IPS DF 4.7 (cell line): ENCODE results near the gene TADA2B.

Experiments
- DNase-seq: peaks from one replicate; pipeline ENCODE4 v3.0.0-alpha.2; 2013; ENCODE audit warnings: low spot score; ENCODE audit errors: extremely low read depth

TADA2B gene, protein sequence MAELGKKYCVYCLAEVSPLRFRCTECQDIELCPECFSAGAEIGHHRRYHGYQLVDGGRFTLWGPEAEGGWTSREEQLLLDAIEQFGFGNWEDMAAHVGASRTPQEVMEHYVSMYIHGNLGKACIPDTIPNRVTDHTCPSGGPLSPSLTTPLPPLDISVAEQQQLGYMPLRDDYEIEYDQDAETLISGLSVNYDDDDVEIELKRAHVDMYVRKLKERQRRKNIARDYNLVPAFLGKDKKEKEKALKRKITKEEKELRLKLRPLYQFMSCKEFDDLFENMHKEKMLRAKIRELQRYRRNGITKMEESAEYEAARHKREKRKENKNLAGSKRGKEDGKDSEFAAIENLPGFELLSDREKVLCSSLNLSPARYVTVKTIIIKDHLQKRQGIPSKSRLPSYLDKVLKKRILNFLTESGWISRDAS

DNA sequence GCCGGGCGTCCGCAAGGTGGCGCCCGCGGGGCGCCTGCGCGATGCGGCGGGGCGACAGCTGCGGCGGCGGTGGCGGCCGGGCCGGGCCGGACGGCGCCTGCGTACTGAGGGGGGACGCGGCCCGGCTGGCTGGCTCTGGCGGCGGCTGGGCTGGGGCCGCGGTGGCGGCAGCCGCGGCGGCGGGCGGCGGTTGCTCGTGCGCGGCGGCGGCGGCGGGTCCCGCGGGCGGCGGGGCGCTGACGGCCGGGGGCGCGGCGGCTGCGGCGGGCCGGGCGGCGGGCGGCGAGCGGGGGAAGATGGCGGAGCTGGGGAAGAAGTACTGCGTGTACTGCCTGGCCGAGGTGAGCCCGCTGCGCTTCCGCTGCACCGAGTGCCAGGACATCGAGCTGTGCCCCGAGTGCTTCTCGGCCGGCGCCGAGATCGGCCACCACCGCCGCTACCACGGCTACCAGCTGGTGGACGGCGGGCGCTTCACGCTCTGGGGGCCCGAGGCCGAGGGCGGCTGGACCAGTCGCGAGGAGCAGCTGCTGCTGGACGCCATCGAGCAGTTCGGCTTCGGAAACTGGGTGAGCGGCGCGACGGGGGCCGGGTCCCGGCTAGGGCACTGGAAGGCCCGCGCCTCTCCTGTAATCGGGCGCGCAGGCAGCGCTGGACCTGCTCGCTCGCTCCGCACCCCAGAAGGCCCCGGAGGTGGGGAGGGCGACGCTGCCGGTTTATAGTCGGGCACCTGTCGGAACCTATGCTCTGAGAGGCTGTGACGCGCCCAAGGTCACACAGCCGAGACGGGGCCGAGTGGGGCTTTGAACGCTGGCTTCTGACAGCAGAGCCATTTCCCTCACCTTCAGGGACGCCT is at the start of gene TADA2B:
Gene TADA2B (plus strand): TSS at position 89 of the 853 bp plus-strand sequence. CDS start 208 bp downstream, at position 297.
- DNase-seq = no peak

DNA sequence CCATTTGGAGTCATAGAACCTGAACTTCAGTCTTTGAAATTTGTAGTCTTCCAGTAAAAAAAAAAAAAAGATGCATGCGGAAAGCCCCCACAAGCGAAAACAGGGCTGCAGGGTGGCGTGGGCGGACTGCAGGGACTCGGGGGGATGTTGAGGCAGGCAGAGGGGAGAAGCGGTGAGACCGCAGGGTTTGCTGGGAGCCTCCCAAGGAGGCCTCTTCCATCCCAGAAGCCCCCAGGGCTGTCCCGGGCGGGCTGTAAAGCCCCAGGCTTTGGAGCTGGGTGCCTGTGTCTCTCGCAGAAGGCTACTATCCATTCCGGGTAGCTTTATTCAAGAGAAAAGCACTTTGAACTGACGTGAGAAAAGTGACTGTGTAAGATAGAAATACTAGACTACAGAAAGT is 46.7 kb upstream of the TADA2B start:
- no peak for DNase-seq

DNA sequence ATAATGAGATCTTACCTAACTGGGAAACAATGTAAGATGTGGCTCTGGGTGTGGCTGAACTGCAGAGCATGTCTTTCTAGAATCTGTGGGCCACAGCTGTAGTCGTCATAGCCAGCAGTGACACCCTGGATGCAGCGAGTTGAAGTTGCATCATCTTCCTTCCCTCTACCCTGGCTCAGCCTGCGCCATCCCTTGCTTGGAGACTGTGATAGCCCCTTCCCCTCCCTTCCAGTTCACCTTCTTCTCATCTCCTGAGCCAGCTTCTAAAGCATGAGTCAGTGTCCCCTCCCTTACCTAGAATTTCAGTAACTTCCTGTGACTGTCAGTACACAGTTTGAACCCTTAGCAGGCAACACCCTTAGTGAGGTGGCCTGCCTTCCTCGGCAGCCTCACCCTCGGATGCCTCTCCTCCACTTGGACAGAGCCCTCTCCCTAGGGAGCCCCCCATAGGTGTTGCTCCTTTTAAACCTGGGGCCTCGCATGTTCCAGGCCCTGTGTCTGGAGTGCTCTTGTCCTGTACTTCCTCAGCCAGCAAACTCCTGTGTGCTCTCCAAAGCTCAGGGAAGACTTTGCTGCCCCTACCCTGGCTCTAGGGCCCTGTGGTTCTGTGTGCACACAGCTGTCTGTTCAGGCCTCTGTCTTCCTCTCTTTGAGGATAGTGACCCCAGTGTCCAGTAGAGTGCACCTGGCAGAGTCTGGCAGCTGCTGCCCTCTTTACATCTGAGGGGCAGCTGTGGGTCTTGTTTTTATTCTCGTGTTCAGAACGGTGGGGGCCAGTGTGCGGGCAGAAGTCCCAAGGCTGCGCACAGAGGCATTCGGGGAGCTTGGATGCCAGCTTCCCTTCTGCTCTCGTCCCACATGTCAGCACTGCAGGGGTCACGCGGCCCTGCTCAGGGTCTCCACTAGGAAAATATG is 43.7 kb upstream of the TADA2B start:
- DNase-seq = no peak

DNA sequence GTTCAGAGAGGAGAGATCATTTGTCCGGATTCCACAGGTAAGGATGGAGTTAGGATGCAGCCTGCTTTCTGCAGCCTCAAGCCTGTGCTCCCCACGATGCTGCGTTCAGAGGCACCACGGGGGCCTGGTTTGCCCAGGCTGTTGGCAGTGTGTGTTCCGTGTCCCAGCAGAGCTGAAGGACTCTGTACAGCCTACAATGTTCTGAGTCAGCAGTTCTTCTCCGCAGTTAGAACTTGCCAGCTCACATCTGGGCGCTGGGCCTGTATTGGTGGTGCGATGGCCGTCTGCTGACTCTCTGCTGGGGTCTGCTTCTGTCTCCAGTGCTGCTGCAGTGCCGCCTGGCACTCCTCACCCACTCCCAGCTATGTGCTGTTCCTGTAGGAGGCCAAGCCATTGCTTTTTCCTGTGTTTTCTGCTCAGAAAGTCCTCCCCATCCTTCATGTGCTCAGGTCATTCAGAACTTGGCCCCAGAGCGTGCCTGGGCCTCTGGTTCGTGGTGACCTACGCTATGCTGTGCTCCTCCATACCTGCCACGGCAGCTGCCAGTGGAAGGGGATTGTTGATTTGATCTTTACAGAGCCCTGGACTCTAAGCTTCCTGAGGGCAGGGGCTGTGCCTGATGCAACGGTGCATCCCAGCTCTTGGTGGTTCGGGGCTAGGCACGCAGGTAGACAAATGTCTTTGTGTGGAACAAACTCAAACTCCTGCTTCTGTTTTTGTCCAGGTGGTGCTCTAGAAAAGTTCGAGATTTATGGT is 42.6 kb upstream of the TADA2B start:
- DNase-seq = no peak

DNA sequence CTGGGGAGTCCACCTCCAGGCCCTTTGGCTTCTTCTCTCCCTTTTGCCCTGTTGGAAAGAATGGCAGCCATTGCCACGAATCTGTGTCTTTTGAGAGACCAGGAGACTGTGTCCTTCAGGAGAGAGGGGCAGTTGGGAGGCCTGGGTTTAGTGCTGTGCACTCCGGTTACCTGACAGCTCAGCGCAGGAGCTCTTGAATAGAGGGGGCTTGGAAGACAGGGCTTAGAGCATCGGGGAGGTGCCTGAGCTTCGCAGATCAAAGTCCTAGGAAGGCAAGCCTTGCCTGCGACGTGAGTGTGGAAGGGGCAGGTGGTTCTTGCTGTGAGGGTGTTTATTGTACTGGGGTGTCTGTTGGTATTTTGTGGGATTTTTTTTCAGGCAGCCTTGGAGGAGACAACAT is 41.9 kb upstream of the TADA2B start:
- no peak for DNase-seq

DNA sequence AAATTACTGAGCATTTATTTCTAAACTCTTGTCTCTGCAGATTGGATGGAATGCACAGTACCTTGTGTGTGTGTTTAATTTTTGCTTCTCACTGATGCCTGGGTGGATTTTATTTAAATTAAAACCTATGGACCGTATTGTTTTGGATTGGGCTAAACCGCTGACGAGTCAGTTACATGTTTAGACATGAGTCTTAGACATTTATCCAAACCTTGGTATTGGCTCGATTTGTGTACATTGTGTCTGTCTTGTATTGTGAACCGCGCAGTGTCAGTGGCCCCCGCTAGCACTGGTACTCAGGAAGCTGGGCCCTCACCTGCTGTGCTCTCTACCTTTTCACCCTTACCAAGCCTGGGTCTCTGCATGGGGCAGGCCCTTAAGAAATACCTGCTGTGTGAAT is 40.8 kb upstream of the TADA2B start:
- DNase-seq = no peak

DNA sequence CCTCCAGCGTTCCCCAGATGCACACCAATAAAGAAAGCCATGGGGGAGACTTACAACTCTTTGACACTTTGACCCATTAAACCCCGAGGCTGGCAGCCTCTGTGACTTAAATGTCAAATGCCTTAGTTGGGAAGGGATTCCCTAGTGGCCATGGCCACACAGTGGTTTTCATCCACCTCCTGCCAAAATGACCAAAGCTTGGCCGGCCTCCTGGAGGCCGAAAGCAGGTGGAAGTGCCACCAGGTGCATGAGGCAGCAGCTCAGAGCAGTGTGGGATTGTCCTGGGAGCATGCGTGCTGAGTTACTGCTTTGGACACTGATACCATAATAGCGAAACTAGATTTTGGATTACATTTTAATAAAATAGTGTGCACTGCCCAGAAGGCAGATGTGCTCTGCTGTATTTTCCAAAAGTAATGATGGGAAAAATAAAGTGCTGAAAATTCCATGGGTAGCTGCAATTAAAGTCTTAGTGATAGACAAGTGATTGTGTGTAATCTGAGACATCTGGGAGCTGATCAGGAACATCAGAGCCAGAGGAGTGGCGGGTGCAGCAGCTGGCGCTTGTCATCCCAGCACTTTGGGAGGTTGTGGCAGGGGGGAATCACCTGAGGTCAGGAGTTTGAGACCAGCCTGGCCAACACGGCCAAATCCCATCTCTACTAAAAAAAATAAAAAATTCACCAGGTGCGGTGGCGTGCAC is 39.8 kb upstream of the TADA2B start:
- DNase-seq = no peak

DNA sequence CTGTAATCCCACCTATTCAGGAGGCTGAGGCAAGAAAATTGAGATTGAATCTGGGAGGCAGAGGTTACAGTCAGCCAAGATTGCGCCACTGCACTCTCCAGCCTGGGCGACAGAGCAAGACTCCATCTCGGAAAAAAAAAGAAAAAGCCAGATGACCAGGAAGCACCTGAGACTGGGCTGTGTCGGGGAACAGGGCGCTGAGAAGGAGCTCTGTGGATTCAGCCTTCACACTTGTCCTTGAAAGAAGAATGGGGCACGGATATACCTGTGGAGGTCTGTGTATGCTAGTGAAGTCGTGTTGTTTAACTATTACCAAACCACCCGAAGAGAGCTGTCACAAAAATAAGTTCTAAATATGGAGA is 39.3 kb upstream of the TADA2B start:
- no peak for DNase-seq

DNA sequence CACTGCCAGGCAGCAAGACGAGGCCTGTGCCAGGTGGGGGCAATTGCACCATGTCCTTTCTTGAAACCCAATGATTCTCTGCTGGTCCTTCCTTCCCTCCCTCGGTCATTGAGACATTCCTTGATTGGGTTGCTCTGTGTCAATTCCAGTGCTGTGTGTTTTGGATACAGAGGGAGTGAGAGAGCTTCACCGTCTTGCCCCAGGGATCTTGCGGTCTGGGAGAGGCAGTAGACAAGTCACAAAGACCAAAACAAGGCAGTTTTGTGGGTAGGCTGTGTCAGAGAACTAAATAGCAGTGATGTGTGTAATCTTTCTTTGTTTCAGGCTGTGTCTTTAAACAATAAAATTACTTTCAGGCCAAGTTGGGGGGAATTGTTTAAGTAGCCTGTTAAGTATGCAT is 38.8 kb upstream of the TADA2B start:
- no peak for DNase-seq

DNA sequence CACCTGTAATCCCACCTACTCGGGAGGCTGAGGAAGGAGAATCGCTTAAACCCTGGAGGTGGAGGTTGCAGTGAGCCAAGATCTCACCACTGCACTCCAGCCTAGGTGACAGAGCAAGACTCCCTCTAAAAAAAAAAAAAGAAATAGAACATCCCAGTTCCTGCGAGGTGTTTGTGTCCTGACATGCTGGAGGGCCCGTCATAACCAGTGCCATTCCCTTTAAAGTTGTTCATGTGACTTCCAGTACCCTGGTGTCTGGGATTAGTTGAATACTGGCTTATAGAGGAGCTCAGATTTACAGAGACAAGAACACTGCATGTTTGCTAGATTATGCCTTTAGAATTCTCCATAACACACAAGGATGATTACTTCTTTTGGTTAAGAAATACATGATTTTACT is 37.6 kb upstream of the TADA2B start:
- no peak for DNase-seq

DNA sequence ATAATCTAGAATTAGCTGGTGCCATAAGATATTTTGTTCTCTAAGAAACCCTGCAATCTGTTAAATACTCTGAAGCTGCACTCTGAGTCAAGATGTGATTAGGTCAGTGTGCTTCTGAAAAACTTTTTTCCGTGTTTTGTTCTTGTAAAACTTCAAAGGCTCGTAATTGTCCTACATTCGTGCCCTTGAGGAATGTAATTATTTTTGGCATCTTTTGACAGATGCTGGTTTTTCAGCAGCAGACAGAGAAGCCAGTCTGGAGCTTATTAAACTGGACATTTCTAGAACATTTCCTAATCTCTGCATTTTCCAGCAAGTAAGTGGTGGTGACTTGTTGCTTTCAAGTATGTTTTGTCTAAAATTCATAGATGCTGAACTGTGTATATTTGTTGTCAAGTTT is 36.8 kb upstream of the TADA2B start:
- no peak for DNase-seq

DNA sequence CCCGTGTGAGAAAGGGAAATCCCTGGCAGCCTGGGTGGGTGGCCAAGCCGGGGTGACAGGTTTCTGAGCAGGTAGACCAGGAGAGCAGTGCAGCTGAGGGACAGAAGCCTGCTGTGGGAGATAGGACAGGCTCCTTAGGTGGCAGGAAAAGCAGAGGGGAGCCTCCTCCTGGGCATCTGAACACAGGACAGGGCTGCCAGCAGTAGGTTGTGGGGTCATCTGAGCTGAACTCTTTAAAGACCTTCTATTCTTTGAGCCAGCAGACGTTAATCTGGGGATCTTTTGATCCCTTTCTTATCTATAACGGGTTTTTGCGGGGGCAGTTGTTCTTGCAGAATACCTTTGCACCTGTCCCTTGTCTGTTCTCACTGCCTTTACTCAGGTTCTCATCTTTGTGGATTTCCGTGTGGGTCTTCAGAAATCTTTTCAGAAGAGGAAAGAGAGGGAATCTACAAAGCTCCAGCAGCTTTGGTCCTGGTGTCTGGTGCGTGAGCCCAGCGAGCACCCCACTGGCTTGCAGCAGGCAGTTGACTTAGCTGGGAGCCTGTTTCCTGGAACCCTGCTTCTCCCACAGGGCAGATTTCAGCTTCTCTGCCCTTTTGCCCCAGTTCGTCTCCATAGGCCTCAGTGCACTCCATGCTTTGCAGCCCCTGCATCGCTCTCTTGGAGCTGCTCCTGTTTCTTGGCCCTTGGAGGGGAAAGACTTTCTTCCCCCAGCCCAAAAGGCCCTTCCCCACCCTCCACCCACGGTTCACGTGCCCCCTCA is 35.8 kb upstream of the TADA2B start:
- DNase-seq = no peak

DNA sequence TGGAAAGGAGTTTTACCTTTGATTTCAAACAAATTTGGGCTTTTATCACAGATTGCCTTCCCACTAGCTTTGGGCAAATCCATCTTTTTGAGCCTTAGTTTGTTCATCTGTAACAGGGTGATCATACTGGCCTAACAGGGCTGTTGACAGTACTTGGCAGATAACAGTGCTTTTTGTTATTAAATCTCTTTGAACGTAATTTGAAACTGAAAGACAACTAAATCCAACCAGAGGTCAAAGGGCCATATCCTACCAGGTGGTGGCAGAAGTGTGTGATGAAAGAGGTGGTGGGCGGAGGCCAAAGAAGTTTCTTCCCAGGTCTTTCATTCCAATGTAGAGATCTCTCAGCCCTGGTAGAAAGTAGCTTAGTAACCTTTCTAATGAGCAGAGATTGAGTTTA is 35.2 kb upstream of the TADA2B start:
- no peak for DNase-seq

DNA sequence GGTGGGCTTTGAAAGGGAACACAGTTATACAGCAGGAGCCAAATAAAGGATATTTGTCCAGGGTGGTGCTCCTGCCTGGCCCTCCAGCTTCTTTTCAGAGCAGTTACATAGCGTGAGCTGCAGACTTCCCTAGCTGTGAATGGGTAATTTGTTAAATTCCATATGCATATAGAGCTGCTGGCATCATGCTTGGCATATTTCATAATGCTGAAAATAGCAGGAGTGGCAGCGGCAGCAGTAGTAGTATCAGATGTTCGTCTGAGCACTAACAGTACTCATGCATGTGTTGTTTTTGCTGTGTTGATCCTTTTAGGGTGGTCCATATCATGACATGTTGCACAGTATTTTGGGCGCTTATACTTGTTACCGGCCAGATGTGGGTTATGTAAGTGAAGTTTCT is 33.6 kb upstream of the TADA2B start:
- DNase-seq = no peak

DNA sequence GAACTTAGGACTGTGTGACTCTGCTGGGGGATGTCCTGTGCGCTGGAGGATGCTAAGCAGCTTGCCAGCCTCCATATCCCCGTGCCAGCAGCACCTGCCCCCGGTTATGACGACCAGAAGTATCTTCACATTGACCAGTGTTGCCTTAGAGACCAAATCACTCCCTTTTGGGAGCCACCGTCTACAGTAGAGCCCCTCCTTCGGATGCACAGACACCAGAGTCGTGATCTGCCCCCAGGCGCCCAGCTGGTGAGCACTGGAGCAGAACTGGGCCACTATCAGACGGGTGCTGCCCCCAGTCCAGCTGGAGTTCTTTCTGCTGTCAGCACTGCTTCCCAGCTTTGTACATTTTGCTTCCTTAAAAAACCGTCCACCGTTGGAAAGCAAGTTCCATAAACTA is 30.0 kb upstream of the TADA2B start:
- DNase-seq = no peak

DNA sequence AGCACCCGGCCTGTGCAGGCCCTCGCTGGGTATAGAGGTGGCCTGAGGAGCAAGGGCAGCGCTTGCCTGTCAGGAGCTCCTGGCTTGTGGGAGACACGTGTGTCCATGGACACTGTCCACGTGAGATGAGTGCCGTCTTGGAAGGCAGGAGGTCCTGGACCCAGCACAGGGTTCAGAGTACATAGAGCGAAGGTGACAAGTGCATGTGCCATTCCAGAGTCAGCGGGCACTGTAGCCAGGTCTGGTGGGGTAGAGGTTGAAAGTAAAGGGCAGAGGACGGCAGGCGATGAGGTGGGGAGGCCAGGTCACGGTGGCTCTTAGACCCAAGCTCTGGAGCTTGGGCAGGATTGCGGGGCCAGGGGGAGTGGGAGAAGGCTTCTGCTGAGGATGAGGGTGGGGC is 28.4 kb upstream of the TADA2B start:
- DNase-seq = no peak

DNA sequence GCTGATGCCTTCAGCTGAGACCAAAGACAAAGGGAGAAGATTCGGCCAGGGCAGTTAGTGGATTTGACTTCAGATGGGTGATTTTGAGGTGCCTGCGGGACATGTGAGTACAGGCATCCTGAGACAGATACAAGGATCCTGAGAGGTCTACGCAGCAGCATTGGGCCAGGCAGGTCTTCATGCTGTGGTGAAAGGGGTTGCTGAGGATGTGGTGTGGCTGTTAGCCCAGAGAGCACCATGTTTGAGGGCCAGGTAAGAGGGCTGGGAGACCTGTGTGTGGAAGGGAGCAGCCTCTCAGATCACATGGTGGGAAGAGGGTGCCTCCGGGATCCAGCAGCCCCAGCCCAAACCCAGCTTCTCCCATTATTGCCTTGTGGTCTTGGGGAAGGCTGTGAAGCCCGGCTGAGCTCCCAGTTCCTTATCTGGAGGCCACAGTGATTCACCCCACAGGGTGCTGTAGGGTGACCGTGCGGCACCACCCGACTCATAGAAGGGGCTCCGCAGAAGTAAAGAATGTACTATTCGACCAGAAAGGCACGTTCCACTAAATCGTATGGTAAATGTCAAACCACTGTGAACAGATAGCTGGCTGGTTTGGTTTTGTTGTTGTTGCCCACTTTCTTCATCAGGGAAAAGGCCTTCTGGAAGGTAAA is 27.7 kb upstream of the TADA2B start:
- no peak for DNase-seq

DNA sequence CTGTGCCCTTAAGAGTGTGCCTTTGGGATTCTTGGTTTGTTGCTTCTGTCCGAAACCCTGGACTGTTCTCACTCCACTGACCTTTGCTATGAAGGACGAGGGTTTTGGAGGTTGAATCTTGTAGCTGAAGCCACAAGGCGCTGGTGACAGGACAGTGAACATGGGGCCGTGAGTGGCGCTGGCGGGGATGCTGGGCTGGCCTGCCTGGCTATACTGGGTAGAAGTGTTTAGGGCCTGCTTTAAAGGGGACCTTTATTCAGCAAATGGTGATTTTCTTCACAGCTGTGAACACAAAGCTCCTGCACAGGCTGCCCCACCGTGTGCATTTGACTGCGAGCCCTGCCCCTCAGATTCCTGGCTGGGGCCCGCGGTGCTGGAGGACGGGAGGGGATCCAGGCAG is 27.1 kb upstream of the TADA2B start:
- no peak for DNase-seq

DNA sequence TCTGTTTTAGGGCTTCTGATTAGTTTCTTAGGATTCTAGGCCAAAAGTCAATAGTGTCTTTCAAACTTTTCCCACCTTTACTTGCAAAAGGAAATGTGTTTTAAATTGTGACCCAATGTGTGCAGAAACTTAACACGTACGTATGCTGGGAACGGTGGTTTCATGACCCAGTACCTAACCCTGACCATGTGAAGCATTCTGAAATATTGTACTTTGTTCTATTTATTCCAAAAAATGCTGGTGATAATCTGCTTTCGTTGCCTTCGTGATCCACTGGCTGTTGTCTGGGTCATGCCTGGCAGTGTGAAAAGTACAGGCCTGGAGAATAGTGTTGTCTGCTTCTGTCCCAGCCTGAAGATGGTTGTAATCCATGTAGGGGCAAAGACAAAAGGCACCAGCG is 26.7 kb upstream of the TADA2B start:
- no peak for DNase-seq
